HFFc6 (cell line): ENCODE data around the gene PLEKHA7. TPM values are rescaled to one million over a fixed set of nuclear protein-coding genes. Genes with fewer than 3 reads are reported as not detected.
A peak's percentile ranks its signal among the peaks of the same experiment; 100 is the strongest.

ENCODE experiments used
- DNase-seq: peaks from one replicate; pipeline ENCODE4 v3.0.0-alpha.2; 2018
- H3K27ac Mint-ChIP-seq: 2 replicates; pipeline ENCODE4 v1.8.0; 2020; ENCODE audit warnings: mild to moderate bottlenecking, mixed read lengths
- H3K27me3 Mint-ChIP-seq: 2 replicates; pipeline ENCODE4 v1.8.0; 2021; ENCODE audit warnings: mild to moderate bottlenecking, moderate library complexity, mixed read lengths; ENCODE audit not compliant: insufficient read depth
- H3K36me3 Mint-ChIP-seq: 2 replicates; pipeline ENCODE4 v1.8.0; 2021; ENCODE audit warnings: low read depth, mixed read lengths
- H3K4me1 Mint-ChIP-seq: 2 replicates; pipeline ENCODE4 v1.8.0; 2020; ENCODE audit warnings: low read depth, mixed read lengths
- H3K4me3 Mint-ChIP-seq: 2 replicates; pipeline ENCODE4 v1.8.0; 2020; ENCODE audit warnings: mild to moderate bottlenecking, moderate library complexity, mixed read lengths
- H3K9me3 Mint-ChIP-seq: 2 replicates; pipeline ENCODE4 v1.8.0; 2020; ENCODE audit warnings: mild to moderate bottlenecking, mixed read lengths
- CTCF ChIP-seq: fragments of 200-600 bp; sonication (generic); IDR thresholded peaks from 2 replicates; pipeline ENCODE4 v1.5.0; 2021; ENCODE audit warnings: antibody characterized with exemption, mild to moderate bottlenecking
- total RNA-seq, 6 experiments: library from RNA; stranded (reverse); fragmentation: NEBNext Ultra II Directional; extraction: Animal tissue kit (Norgen Biotek cat#: 25700); gene quantifications; 2 replicates in 1 of 6; 3 replicates in 5 of 6; pipeline ENCODE4 v1.2.3, GENCODE V29; 2021

The PLEKHA7 gene
- total RNA-seq, 6 experiments from 2014 or later = 0.07 to 0.24 (median 0.08) TPM; not detected in 3

DNA sequence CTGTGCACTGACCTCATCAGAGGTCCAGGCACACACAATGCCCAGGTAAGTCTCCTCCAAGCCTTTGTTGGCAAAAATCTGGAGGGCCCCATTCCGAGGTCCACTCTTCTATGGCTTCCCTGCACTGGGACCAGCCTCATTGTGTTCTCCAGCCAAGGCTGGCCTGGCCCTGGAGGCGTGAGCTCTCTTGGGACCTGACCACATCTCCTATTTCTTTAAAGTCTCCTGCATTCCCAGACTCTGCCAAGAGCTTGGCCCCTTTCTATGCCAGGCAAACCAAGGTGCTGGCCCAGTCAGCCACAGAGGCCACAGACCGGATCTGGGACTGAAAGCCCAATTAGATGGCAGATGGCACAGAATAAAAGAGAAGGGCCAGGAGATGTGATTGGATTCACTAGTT, 220.7 kb downstream of the PLEKHA7 start:
- no peaks in the 10 kb centered on the region for H3K36me3 Mint-ChIP-seq

GRCh38 chr11:16793009-16793408, 221.2 kb downstream of the PLEKHA7 start:
- Mint-ChIP-seq H3K27ac (peak overlapping the region; percentile 97), H3K9me3 (no peaks in the 10 kb centered on the region), H3K4me1 (peaks cover 29% of the 10 kb centered on the region), H3K27me3 (peaks cover 3% of the 10 kb centered on the region), H3K4me3 (no peak overlapping the region), H3K36me3 (no peaks in the 10 kb centered on the region)
- no peak for TF ChIP-seq CTCF
- no peak for DNase-seq

More for the DNA sequence above, 220.7 kb downstream of the PLEKHA7 start:
- Mint-ChIP-seq H3K4me1 (peaks cover 24% of the 10 kb centered on the region), H3K9me3 (no peaks in the 10 kb centered on the region), H3K27ac (peak overlapping the region; percentile 55; the same call in 1 of the 2 replicates), H3K27me3 (peaks cover 3% of the 10 kb centered on the region), H3K4me3 (no peak overlapping the region)
- no peak for TF ChIP-seq CTCF
- DNase-seq = no peak

DNA sequence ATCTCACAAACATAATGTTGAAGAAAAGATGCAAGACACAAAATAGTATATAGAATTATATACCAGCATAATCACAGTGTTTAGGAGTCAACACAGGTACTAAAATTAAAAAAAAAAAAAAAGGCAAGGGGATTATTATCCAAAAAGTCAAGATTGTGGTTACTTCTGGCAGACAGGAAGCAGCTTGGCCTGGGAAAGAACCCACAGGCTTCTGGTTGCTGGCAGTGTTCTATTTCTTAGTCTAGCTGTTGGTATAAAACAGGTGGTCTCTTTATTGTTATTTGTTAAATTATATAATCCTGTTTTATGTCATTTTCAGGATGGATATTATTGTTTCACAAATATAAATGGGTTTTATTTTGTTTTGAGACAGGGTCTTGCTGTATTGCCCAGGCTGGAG, 221.8 kb downstream of the PLEKHA7 start:
- H3K36me3 Mint-ChIP-seq = no peaks in the 10 kb centered on the region
- H3K27me3 Mint-ChIP-seq = peaks cover 3% of the 10 kb centered on the region
- TF ChIP-seq CTCF = no peak
- no peak overlapping the region for H3K4me3 Mint-ChIP-seq
- H3K9me3 Mint-ChIP-seq = no peaks in the 10 kb centered on the region
- H3K4me1 Mint-ChIP-seq = peaks cover 35% of the 10 kb centered on the region
- peak overlapping the region; percentile 97; the same call in 1 of the 2 replicates for H3K27ac Mint-ChIP-seq
- no peak for DNase-seq

DNA sequence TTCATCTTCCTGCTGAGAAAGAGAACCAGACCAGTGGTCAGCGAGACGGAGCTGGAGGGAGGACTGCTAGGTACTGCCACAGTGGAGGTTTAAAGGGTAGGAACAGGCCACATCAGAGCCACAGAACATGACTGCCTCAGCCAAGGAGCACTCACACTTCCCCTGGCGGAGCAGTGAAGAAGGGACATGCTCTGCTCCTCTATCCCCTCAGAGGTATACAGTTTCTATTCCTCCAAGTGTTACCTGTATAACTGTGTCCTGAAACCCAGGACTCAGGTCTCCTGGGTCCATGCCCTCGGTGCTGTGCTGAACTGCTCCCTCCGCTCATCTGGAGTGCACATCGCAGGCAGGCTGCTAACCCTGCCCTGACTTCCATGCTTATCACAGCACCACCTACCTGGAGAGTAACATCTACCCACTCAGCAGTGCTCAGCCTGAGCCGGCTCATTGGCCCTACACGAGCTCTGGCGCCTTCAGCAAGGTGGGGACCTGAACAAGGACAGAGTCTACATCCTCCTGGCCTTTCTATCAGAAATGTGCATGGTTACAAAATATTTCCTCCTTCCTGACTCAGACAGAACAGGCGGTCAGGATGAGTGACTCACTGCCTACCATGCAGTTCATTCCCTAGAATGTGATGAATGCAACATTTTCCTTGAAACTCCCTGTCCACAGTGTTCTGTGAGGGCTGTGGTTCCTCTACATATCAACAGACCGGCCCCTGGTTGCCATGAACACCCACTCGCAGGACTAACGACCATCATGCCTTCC, 222.8 kb downstream of the PLEKHA7 start:
- no peaks in the 10 kb centered on the region for H3K9me3 Mint-ChIP-seq
- H3K4me3 Mint-ChIP-seq = peak overlapping the region; percentile 73
- no peak for TF ChIP-seq CTCF
- peaks cover 3% of the 10 kb centered on the region for H3K27me3 Mint-ChIP-seq
- peak; percentile 92 for DNase-seq
- H3K4me1 Mint-ChIP-seq = peaks cover 41% of the 10 kb centered on the region
- no peaks in the 10 kb centered on the region for H3K36me3 Mint-ChIP-seq
- H3K27ac Mint-ChIP-seq = peak overlapping the region; percentile 97

GRCh38 chr11:16790486-16791190, 223.6 kb downstream of the PLEKHA7 start:
- Mint-ChIP-seq H3K4me1 (peaks cover 41% of the 10 kb centered on the region), H3K27ac (peak overlapping the region; percentile 97), H3K9me3 (no peaks in the 10 kb centered on the region), H3K36me3 (no peaks in the 10 kb centered on the region), H3K4me3 (no peak overlapping the region; the same call in 1 of the 2 replicates), H3K27me3 (peaks cover 3% of the 10 kb centered on the region)
- DNase-seq = no peak
- TF ChIP-seq CTCF = no peak
